ENCODE measurements around the gene ZNF830. TPM values are rescaled to one million over a fixed set of nuclear protein-coding genes. Genes with fewer than 3 reads are reported as not detected.

Gene ZNF830
- total and polyA plus RNA-seq, 10 of the 15 experiments (the other 5 are each of a cell fraction or from before 2014, with no cell fraction given) = 9.7 to 18.5 (median 15.1) TPM

DNA sequence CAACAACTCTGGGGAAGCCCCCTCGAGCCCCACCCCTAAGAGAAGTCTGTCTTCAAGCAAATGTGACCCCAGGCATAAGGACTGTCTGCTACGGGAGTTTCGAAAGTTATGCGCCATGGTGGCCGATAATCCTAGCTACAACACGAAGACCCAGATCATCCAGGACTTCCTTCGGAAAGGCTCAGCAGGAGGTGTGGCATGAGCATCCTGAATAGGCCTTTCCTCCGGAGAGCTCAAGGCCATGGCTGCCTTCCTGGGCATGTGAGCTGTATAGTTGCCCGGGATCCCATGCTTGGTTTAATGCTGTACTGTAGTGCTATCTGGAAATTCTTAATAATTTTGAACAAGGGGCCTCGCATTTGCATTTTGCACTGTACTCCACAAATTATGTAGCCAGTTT is 28.1 kb downstream of the ZNF830 start:
- FAIRE-seq (no peak), DNase-seq (ENCODE audit: low read depth, low spot score) (no peak), ATAC-seq (no peak)
- Histone ChIP-seq H3K27me3 (replicated peaks in 1 of 2; ENCODE audit: control insufficient read depth in 2 of 2, insufficient read depth in 2 of 2, low read length in 1 of 2) (no peaks in the 10 kb centered on the region), H3K9me3 (replicated peaks; ENCODE audit: control insufficient read depth, insufficient read depth, low read length) (no peaks in the 10 kb centered on the region), H3K9ac (ENCODE audit: control insufficient read depth, insufficient read depth, low read length) (no peak overlapping the region), H4K20me1 (ENCODE audit: control insufficient read depth, insufficient read depth) (no peaks in the 10 kb centered on the region), H3K79me2 (ENCODE audit: control insufficient read depth, insufficient read depth, low read length) (no peaks in the 10 kb centered on the region), H3K4me1 (ENCODE audit: control insufficient read depth, insufficient read depth, low read length) (peaks cover 3% of the 10 kb centered on the region; the same call in 1 of the 2 replicates), H3K4me3 (no peak overlapping the region), H3K4me2 (ENCODE audit: control insufficient read depth, insufficient read depth) (no peak overlapping the region), H3K27ac (ENCODE audit: control insufficient read depth, insufficient read depth) (no peak overlapping the region), H3K36me3 (ENCODE audit: control insufficient read depth in 2 of 2, insufficient read depth in 2 of 2, low read length in 1 of 2) (peaks cover 15 to 18% of the 10 kb centered on the region in 2 experiments; a peak in 3 of 4 replicates), H2AFZ (ENCODE audit: control insufficient read depth, low read depth, low read length) (no peak overlapping the region)
- intact Hi-C loops (cut with micrococcal nuclease; ENCODE audit: unreplicated experiment) (loop anchor here (10.0 kb wide), 1 partner anchor 565 kb away; no protein-coding TSS in a partner anchor), in situ Hi-C loops (cut with MboI) (no loop called here)
- TF ChIP-seq EP300 (IDR thresholded peaks at IDR 0.05; ENCODE audit: borderline replicate concordance in 1 of 2, control insufficient read depth in 1 of 2, low read depth in 2 of 2, low read length in 2 of 2) = no peak
- TF ChIP-seq, protein P1, sequence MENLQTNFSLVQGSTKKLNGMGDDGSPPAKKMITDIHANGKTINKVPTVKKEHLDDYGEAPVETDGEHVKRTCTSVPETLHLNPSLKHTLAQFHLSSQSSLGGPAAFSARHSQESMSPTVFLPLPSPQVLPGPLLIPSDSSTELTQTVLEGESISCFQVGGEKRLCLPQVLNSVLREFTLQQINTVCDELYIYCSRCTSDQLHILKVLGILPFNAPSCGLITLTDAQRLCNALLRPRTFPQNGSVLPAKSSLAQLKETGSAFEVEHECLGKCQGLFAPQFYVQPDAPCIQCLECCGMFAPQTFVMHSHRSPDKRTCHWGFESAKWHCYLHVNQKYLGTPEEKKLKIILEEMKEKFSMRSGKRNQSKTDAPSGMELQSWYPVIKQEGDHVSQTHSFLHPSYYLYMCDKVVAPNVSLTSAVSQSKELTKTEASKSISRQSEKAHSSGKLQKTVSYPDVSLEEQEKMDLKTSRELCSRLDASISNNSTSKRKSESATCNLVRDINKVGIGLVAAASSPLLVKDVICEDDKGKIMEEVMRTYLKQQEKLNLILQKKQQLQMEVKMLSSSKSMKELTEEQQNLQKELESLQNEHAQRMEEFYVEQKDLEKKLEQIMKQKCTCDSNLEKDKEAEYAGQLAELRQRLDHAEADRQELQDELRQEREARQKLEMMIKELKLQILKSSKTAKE (IDR thresholded peaks at IDR 0.05; ENCODE audit: low read depth, poor library complexity, severe bottlenecking) = no peak
- TF ChIP-seq, protein P2, sequence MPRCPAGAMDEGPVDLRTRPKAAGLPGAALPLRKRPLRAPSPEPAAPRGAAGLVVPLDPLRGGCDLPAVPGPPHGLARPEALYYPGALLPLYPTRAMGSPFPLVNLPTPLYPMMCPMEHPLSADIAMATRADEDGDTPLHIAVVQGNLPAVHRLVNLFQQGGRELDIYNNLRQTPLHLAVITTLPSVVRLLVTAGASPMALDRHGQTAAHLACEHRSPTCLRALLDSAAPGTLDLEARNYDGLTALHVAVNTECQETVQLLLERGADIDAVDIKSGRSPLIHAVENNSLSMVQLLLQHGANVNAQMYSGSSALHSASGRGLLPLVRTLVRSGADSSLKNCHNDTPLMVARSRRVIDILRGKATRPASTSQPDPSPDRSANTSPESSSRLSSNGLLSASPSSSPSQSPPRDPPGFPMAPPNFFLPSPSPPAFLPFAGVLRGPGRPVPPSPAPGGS (IDR thresholded peaks at IDR 0.05; ENCODE audit: borderline replicate concordance, insufficient read depth, low read depth, low read length, poor library complexity, severe bottlenecking) = no peak
- TF ChIP-seq POU2F2 (IDR thresholded peaks at IDR 0.05; ENCODE audit: borderline replicate concordance, low read depth, low read length) = no peak
- TF ChIP-seq ZNF274 (IDR thresholded peaks at IDR 0.05; ENCODE audit: insufficient read depth, insufficient read length) = no peak
- no peak for TF ChIP-seq POLR2A (IDR thresholded peaks at IDR 0.05; ENCODE audit: low read depth, low read length)
- TF ChIP-seq SRF (IDR thresholded peaks at IDR 0.05; ENCODE audit: low read depth in 2 of 2, low read length in 2 of 2) = no peak
- TF ChIP-seq RELA (IDR thresholded peaks at IDR 0.05; ENCODE audit: borderline replicate concordance, partially characterized antibody) = no peak
- TF ChIP-seq, protein P3, sequence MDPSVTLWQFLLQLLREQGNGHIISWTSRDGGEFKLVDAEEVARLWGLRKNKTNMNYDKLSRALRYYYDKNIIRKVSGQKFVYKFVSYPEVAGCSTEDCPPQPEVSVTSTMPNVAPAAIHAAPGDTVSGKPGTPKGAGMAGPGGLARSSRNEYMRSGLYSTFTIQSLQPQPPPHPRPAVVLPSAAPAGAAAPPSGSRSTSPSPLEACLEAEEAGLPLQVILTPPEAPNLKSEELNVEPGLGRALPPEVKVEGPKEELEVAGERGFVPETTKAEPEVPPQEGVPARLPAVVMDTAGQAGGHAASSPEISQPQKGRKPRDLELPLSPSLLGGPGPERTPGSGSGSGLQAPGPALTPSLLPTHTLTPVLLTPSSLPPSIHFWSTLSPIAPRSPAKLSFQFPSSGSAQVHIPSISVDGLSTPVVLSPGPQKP (IDR thresholded peaks at IDR 0.05; ENCODE audit: low read depth, low read length) = no peak
- TF ChIP-seq, protein P4, sequence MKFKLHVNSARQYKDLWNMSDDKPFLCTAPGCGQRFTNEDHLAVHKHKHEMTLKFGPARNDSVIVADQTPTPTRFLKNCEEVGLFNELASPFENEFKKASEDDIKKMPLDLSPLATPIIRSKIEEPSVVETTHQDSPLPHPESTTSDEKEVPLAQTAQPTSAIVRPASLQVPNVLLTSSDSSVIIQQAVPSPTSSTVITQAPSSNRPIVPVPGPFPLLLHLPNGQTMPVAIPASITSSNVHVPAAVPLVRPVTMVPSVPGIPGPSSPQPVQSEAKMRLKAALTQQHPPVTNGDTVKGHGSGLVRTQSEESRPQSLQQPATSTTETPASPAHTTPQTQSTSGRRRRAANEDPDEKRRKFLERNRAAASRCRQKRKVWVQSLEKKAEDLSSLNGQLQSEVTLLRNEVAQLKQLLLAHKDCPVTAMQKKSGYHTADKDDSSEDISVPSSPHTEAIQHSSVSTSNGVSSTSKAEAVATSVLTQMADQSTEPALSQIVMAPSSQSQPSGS (IDR thresholded peaks at IDR 0.05; ENCODE audit: low read length) = no peak
- no peak for TF ChIP-seq NFIC (IDR thresholded peaks at IDR 0.05; ENCODE audit: low read depth, low read length)
- TF ChIP-seq, protein P5, sequence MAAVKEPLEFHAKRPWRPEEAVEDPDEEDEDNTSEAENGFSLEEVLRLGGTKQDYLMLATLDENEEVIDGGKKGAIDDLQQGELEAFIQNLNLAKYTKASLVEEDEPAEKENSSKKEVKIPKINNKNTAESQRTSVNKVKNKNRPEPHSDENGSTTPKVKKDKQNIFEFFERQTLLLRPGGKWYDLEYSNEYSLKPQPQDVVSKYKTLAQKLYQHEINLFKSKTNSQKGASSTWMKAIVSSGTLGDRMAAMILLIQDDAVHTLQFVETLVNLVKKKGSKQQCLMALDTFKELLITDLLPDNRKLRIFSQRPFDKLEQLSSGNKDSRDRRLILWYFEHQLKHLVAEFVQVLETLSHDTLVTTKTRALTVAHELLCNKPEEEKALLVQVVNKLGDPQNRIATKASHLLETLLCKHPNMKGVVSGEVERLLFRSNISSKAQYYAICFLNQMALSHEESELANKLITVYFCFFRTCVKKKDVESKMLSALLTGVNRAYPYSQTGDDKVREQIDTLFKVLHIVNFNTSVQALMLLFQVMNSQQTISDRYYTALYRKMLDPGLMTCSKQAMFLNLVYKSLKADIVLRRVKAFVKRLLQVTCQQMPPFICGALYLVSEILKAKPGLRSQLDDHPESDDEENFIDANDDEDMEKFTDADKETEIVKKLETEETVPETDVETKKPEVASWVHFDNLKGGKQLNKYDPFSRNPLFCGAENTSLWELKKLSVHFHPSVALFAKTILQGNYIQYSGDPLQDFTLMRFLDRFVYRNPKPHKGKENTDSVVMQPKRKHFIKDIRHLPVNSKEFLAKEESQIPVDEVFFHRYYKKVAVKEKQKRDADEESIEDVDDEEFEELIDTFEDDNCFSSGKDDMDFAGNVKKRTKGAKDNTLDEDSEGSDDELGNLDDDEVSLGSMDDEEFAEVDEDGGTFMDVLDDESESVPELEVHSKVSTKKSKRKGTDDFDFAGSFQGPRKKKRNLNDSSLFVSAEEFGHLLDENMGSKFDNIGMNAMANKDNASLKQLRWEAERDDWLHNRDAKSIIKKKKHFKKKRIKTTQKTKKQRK (IDR thresholded peaks at IDR 0.05; ENCODE audit: low read depth, low read length) = no peak
- no peak for TF ChIP-seq ZZZ3 (IDR thresholded peaks at IDR 0.05; ENCODE audit: control insufficient read depth, insufficient read length, low read depth)
- TF ChIP-seq SMARCA5 (IDR thresholded peaks at IDR 0.05) = no peak
- SMC1A ChIA-PET (ENCODE audit: uncharacterized antibody, unreplicated experiment) = no interaction called here
- CTCF ChIA-PET = interaction anchor here (1.3 kb wide), 1 partner anchor 129 kb away, joined by 5 read pairs; no protein-coding TSS in a partner anchor
- no TSS peak for BruUV-seq (replicated peaks)
- POLR2A ChIA-PET = interaction anchor here (0.7 kb wide), 1 partner anchor 97 kb away, joined by 3 read pairs; no protein-coding TSS in a partner anchor
- WGBS (ENCODE audit: insufficient coverage, insufficient replicate concordance, low lambda C conversion rate, missing lambda C conversion rate) = 93% methylated on average over 10 of the region's 10 CpGs
- RAD21 ChIA-PET (ENCODE audit: unreplicated experiment) = no interaction called here
